ENCODE results near the gene ATP6V1G2.
A peak's percentile ranks its signal among the peaks of the same experiment; 100 is the strongest.

GRCh38 chr6:31575335-31575901, 29.0 kb upstream of the ATP6V1G2 start, which contains the start of gene TNF:
- TF ChIP-seq CTCF (IDR thresholded peaks at IDR 0.05) (no peak), POLR2A (IDR thresholded peaks at IDR 0.05) (peak; percentile 71)
